ENCODE measurements around the gene C20orf144. TPM values are rescaled to one million over a fixed set of nuclear protein-coding genes. Genes with fewer than 3 reads are reported as not detected.

C20orf144 gene
- total and polyA plus RNA-seq, 9 of the 15 experiments (the other 6 are each of a cell fraction or from before 2014, with no cell fraction given) = 0.04 to 0.23 (median 0.11) TPM; not detected in 2

- TF ChIP-seq CUX1 (CRISPR knock-in tag; IDR thresholded peaks at IDR 0.05) = no peak
- peak; percentile 41 for TF ChIP-seq BRD9 (IDR thresholded peaks at IDR 0.05; ENCODE audit: low read depth, partially characterized antibody)
- TF ChIP-seq ZNF668 (CRISPR knock-in tag; IDR thresholded peaks at IDR 0.05) = no peak
- TF ChIP-seq GATA2 (CRISPR knock-in tag; IDR thresholded peaks at IDR 0.05) = no peak
- no peak for TF ChIP-seq DPF2 (IDR thresholded peaks at IDR 0.05)
- no peak for TF ChIP-seq ZNF592 (IDR thresholded peaks at IDR 0.05)
- no peak for TF ChIP-seq PML (IDR thresholded peaks at IDR 0.05; ENCODE audit: low read length)
- TF ChIP-seq IRF1 (CRISPR knock-in tag; IDR thresholded peaks at IDR 0.05; ENCODE audit: borderline replicate concordance) = no peak
- no peak for TF ChIP-seq ZBTB5 (IDR thresholded peaks at IDR 0.05)
- peak; percentile 34; the same call in 1 of the 2 replicates for TF ChIP-seq RAD51 (IDR thresholded peaks at IDR 0.05; ENCODE audit: borderline replicate concordance, low read depth)
- TF ChIP-seq SREBF2 (CRISPR knock-in tag; IDR thresholded peaks at IDR 0.05) = no peak
- TF ChIP-seq SMARCA5 (IDR thresholded peaks at IDR 0.05) = 0 out of 2 replicates have a peak, but pooled peaks have one; percentile 23
- peak; percentile 76 for TF ChIP-seq TFE3 (CRISPR knock-in tag; IDR thresholded peaks at IDR 0.05)
Measured at GRCh38 chr20:33671573-33672288, 9.6 kb downstream of the C20orf144 start (continued).

Measured in K562 (cell line).